ES-I3 (cell line): ENCODE data around the gene JAZF1.
A peak's percentile ranks its signal among the peaks of the same experiment; 100 is the strongest.

ENCODE experiments used
- H3K36me3 ChIP-seq: 2 replicates; pipeline ENCODE4 v1.6.1; 2013; ENCODE audit warnings: mild to moderate bottlenecking, low read length, control low read depth, moderate library complexity; ENCODE audit not compliant: insufficient read depth
- H3K4me1 ChIP-seq: 2 replicates; pipeline ENCODE4 v1.6.1; 2013; ENCODE audit warnings: mild to moderate bottlenecking, control low read depth, low read length; ENCODE audit not compliant: insufficient read depth
- H3K9ac ChIP-seq: 2 replicates; pipeline ENCODE4 v1.6.1; 2013; ENCODE audit warnings: low read depth, mild to moderate bottlenecking, low read length, moderate library complexity
- H3K9me3 ChIP-seq: 2 replicates; pipeline ENCODE4 v1.6.1; 2013; ENCODE audit warnings: mild to moderate bottlenecking, low read length, moderate library complexity; ENCODE audit not compliant: control insufficient read depth, insufficient read depth

JAZF1 gene

DNA sequence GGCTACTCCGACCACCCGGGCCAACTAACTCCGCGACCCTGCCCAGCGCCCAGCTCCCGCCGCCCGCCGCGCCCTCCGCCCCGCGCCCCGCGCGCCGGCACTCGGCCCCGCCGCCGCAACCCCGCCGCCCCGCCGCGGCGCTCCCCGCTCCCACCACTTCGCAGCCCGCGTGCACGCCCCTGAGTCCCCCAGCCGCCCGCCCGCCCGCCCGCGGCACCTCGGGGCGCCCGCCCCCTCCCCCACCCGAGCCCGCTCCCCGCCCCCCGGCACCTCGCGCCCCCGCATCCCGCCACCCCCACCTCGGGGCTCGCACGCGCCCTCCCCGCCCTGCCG lies 598 bp downstream of the JAZF1 start:
- peaks cover 19% of the 10 kb centered on the region; the same call in 1 of the 2 replicates for H3K4me1 ChIP-seq
- H3K9ac ChIP-seq, result peak overlapping the region; percentile 66; the same call in 1 of the 2 replicates
- H3K9me3 ChIP-seq, result no peaks in the 10 kb centered on the region
- no peaks in the 10 kb centered on the region for H3K36me3 ChIP-seq

DNA sequence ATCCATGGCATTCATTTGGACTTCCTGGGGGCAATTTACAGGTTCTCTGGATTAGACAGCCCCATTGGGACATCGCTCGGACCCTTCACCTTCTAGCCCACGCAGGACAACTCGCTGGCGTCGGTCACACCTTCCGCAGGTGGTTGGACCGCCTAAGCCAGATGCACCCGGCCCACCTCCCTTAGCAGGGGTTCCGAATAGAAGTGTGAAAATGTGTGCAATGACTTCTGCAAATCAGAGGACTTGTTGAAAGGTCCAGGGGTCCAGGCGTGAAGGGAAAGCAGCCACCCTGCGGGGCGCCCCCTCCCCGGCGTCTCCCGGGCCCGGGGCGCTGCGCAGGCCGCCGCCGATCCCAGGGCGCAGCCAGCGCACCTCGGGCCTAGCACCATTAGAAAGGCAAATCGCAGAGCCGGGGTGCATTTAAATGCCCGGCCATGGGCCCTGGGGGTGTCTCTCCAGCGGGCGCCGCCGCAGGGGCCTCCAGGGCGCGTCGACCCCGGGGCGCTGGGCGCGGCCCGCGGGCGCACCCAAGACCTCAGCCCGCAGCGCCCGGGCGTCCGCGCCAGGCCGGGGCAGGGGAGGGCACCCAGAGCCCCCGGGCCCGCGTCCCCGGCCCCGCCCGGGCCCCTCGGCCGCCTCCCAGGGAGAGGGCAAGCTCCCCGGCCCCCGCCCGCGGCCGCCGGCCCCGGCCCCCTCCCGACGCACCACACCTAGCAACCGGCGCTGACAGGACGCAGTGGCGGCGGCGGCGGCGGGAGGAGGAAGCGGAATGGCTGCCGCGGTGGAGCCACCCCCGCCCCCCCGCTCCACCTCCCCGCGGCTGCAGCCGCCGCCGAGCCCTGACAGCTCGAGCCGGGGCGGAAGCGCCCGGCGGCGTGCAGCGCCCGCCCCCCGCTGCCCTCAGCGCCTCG lies 1.2 kb downstream of the JAZF1 start:
- Histone ChIP-seq H3K9ac (peak overlapping the region; percentile 66; the same call in 1 of the 2 replicates), H3K36me3 (no peaks in the 10 kb centered on the region), H3K4me1 (peaks cover 21% of the 10 kb centered on the region; the same call in 1 of the 2 replicates), H3K9me3 (no peaks in the 10 kb centered on the region)

DNA sequence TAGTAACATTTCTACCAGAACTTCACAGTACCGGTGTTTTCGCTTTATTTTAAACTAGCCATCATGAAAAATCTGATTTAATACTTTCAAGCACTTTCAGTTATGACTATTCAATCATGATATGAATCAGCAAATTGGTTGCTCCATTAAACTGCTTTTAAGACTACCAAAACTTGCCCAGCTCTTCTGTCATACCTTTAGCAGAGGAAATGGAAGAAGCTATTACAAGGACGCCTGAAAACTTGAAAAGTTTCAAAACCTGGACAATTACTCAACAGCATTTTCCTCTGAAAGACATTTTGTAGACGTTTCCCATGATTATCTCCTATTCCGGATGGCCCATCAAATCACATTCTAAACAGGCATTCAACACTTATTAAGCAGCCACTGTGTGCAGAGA lies 2.0 kb downstream of the JAZF1 start:
- Histone ChIP-seq H3K4me1 (peaks cover 26% of the 10 kb centered on the region; the same call in 1 of the 2 replicates), H3K9me3 (no peaks in the 10 kb centered on the region), H3K9ac (peak overlapping the region; percentile 66; the same call in 1 of the 2 replicates), H3K36me3 (no peaks in the 10 kb centered on the region)

GRCh38 chr7:28177836-28178235 lies 2.8 kb downstream of the JAZF1 start:
- no peaks in the 10 kb centered on the region for H3K36me3 ChIP-seq
- no peaks in the 10 kb centered on the region for H3K9me3 ChIP-seq
- H3K9ac ChIP-seq, result no peak overlapping the region
- H3K4me1 ChIP-seq, result peaks cover 29% of the 10 kb centered on the region; the same call in 1 of the 2 replicates

- H3K9ac ChIP-seq, result no peak overlapping the region
- H3K9me3 ChIP-seq, result no peaks in the 10 kb centered on the region
- H3K36me3 ChIP-seq, result no peaks in the 10 kb centered on the region
- H3K4me1 ChIP-seq, result peaks cover 29% of the 10 kb centered on the region; the same call in 1 of the 2 replicates
These were observed 4.0 kb downstream of the JAZF1 start for GRCh38 chr7:28176645-28177044.

GRCh38 chr7:28176174-28176573 lies 4.4 kb downstream of the JAZF1 start:
- no peaks in the 10 kb centered on the region for H3K36me3 ChIP-seq
- H3K9ac ChIP-seq, result no peak overlapping the region
- no peaks in the 10 kb centered on the region for H3K9me3 ChIP-seq
- H3K4me1 ChIP-seq, result peaks cover 29% of the 10 kb centered on the region; the same call in 1 of the 2 replicates

DNA sequence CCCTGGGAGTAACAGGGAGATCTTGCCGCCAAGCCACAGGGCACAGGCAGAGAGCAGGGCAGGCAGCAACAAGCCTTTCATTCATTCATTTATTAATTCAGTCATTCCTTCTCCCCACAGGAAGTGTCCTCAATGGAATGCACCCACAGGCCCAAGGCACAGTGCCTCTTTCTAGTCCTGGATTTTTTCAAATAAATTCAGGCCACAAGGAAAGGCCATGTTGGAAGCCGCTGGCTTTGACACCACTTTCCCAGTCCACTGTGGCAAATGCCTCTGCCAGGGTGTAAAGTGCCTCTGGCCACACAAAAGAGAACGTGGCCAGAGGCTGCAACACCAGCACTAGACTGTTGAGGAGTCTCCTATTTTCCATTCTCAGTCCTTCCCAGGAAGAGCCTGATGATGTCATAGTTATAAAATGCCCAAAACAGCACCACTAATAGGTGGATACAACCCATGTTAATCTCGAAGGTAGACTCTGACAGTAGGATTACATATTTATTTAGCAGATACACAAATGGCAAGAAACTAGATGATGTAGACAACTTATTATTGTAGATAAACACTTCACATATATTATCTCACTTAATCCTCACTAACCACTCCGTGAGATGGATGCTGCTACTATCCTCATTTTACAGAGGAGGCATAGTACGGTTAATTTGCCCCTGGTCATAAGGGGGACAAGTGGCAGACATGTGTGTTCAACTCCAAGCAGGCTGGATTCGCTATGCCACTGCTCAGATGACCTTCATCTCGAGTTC lies 5.5 kb downstream of the JAZF1 start:
- no peak overlapping the region for H3K9ac ChIP-seq
- no peaks in the 10 kb centered on the region for H3K36me3 ChIP-seq
- H3K9me3 ChIP-seq, result no peaks in the 10 kb centered on the region
- H3K4me1 ChIP-seq, result peaks cover 27% of the 10 kb centered on the region; the same call in 1 of the 2 replicates

- H3K36me3 ChIP-seq, result no peaks in the 10 kb centered on the region
These were observed 6.2 kb downstream of the JAZF1 start for GRCh38 chr7:28174442-28174841.

GRCh38 chr7:28173531-28173930 lies 7.1 kb downstream of the JAZF1 start:
- no peaks in the 10 kb centered on the region for H3K9me3 ChIP-seq
- H3K9ac ChIP-seq, result no peak overlapping the region
- H3K36me3 ChIP-seq, result no peaks in the 10 kb centered on the region
- peaks cover 32% of the 10 kb centered on the region; the same call in 1 of the 2 replicates for H3K4me1 ChIP-seq

More at GRCh38 chr7:28174442-28174841, 6.2 kb downstream of the JAZF1 start:
- Histone ChIP-seq H3K9ac (no peak overlapping the region), H3K9me3 (no peaks in the 10 kb centered on the region), H3K4me1 (peaks cover 31% of the 10 kb centered on the region; the same call in 1 of the 2 replicates)

- H3K36me3 ChIP-seq, result no peaks in the 10 kb centered on the region
- H3K9me3 ChIP-seq, result no peaks in the 10 kb centered on the region
- H3K4me1 ChIP-seq, result peaks cover 32% of the 10 kb centered on the region; the same call in 1 of the 2 replicates
- no peak overlapping the region for H3K9ac ChIP-seq
These were observed 7.6 kb downstream of the JAZF1 start for GRCh38 chr7:28172958-28173357.

DNA sequence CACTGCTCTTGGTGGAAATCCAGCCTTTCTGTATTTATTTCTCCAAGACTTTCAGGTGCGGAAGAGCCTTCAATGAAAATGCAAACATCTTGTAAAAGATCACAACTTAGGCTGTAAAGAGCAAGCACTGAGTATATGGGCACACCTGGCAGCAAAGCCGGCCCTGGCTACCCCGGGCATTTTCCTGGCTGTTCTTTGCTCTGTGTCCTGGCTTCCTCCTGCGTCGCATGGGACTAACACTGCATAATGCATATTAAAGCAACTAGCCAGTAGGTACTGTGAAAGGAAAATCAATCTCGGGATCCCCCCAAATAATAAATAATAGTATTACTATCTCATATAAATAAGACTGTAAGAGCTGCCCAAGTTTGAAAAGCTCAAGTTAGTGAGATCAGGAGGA lies 9.9 kb downstream of the JAZF1 start:
- no peaks in the 10 kb centered on the region for H3K9me3 ChIP-seq
- peaks cover 24% of the 10 kb centered on the region; the same call in 1 of the 2 replicates for H3K4me1 ChIP-seq
- H3K9ac ChIP-seq, result no peak overlapping the region
- H3K36me3 ChIP-seq, result no peaks in the 10 kb centered on the region

GRCh38 chr7:28169230-28169629 lies 11.4 kb downstream of the JAZF1 start:
- H3K9ac ChIP-seq, result no peak overlapping the region
- H3K9me3 ChIP-seq, result no peaks in the 10 kb centered on the region
- H3K36me3 ChIP-seq, result no peaks in the 10 kb centered on the region
- peaks cover 18% of the 10 kb centered on the region; the same call in 1 of the 2 replicates for H3K4me1 ChIP-seq

GRCh38 chr7:28168393-28169158 lies 12.0 kb downstream of the JAZF1 start:
- Histone ChIP-seq H3K9me3 (no peaks in the 10 kb centered on the region), H3K36me3 (no peaks in the 10 kb centered on the region), H3K4me1 (peaks cover 14% of the 10 kb centered on the region; the same call in 1 of the 2 replicates), H3K9ac (no peak overlapping the region)
